Stimulated activated CD8-positive, alpha-beta memory T cell treated with anti-CD3 and anti-CD28 coated beads, Interleukin-4, amount 100 ng/mL, for 24 hours (primary cell): ENCODE results near the gene F7.
"Not testable (repeated sequence)": the region's sequence is repeated elsewhere in the genome, so short reads cannot be mapped to it uniquely, and the experiment has no call there.

Source experiments
- DNase-seq: peaks from one replicate; pipeline ENCODE4 v3.0.0-alpha.2; 2020; ENCODE audit warnings: low read depth

The F7 gene

DNA sequence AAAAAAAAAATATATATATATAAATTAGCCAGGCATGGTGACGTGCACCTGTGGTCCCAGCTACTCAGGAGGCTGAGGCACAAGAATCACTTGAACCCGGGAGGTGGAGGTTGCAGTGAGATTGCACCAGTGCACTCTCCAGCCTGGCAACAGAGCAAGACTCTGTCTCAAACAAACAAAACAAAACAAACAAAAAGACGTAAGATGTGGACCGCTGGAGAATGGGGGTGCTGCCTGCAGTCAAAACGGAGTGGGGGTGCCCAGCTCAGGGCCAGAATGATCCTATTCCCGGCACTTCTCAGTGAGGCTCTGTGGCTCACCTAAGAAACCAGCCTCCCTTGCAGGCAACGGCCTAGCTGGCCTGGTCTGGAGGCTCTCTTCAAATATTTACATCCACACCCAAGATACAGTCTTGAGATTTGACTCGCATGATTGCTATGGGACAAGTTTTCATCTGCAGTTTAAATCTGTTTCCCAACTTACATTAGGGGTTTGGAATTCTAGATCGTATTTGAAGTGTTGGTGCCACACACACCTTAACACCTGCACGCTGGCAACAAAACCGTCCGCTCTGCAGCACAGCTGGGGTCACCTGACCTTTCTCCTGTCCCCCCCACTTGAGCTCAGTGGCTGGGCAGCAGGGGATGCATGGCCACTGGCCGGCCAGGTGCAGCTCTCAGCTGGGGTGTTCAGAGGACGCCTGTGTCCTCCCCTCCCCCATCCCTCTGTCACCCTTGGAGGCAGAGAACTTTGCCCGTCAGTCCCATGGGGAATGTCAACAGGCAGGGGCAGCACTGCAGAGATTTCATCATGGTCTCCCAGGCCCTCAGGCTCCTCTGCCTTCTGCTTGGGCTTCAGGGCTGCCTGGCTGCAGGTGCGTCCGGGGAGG is at the start of gene F7:
Gene F7, plus strand, starts transcription at position 760 of the 889 bp plus-strand sequence. Its CDS starts 51 bp downstream, at position 811.
- no peak for DNase-seq

DNA sequence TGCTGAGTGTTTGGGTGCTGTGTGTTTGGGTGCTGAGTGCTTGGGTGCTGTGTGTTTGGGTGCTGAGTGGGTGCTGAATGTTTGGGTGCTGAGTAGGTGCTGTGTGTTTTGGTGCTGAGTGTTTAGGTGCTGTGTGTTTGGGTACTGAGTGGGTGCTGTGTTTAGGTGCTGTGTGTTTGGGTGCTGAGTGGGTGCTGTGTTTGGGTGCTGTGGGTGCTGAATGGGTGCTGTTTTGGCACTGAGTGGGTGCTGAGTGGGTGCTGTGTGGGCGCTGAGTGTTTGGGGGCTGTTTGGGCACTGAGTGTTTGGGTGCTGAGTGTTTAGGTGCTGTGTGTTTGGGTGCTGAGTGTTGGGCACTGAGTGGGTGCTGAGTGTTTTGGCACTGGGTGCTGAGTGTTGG is 48.5 kb upstream of the F7 start:
- DNase-seq: no peak

DNA sequence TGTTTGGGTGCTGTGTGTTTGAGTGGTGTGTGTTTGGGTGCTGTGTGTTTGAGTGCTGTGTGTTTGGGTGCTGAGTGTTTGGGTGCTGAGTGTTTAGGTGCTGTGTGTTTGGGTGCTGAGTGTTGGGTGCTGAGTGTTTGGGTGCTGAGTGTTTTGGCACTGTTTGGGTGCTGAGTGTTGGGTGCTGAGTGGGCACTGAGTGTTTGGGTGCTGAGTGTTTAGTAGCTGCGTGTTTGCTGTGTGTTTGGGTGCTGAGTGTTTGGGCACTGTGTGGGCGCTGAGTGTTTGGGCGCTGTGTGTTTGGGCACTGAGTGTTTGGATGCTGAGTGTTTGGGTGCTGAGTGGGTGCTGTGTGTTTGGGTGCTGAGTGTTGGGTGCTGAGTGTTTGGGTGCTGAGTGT is 48.0 kb upstream of the F7 start:
- DNase-seq: not testable (repeated sequence)

DNA sequence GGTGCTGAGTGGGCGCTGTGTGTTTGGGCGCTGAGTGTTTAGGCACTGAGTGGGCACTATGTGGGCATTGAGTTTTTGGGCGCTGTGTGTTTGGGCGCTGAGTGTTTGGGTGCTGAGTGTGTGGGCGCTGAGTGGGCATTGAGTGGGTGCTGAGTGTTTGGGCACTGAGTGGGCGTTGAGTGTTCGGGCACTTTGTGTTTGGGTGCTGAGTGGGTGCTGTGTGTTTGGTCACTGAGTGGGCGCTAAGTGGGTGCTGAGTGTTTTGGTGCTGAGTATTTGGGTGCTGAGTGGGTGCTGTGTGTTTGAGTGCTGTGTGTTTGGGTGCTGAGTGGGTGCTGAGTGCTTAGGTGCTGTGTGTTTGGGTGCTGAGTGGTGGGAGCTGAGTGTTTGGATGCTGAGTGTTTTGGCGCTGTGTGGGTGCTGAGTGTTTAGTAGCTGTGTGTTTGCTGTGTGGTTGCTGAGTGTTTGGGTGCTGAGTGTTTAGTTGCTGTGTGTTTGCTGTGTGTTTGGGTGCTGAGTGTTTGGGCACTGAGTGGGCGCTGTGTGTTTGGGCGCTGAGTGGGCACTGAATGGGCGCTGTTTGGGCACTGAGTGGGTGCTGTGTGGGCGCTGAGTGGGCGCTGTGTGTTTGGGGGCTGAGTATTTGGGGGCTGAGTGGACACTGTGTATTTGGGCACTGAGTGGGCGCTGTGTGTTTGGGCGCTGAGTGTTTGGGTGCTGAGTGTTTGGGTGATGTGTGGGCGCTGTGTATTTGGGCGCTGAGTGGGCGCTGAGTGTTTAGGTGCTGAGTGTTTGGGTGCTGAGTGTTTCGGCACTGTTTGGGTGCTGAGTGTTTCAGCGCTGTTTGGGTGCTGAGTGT is 47.2 kb upstream of the F7 start:
- DNase-seq: no peak

GRCh38 chr13:113058988-113059850 is 46.4 kb upstream of the F7 start:
- no peak for DNase-seq

DNA sequence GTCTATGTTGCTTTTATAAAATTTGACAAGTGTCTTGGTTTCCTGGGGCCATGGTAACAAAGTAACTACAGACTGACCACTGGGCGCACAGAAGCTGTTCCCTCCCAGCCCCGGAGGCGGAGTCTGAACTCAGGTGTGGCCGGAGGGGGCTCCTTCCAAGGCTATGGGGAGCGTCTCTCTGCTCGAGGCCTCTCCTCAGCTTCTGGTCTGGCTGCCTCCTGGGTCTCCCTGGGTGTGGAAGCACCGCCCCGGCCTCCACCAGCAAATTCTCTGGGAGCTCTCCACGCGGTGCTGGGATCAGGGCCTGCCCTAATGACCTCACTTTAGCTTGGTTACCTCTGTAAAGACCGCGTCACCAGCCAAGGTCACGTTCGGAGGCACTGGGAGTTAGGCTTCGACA is 45.7 kb upstream of the F7 start:
- no peak for DNase-seq

DNA sequence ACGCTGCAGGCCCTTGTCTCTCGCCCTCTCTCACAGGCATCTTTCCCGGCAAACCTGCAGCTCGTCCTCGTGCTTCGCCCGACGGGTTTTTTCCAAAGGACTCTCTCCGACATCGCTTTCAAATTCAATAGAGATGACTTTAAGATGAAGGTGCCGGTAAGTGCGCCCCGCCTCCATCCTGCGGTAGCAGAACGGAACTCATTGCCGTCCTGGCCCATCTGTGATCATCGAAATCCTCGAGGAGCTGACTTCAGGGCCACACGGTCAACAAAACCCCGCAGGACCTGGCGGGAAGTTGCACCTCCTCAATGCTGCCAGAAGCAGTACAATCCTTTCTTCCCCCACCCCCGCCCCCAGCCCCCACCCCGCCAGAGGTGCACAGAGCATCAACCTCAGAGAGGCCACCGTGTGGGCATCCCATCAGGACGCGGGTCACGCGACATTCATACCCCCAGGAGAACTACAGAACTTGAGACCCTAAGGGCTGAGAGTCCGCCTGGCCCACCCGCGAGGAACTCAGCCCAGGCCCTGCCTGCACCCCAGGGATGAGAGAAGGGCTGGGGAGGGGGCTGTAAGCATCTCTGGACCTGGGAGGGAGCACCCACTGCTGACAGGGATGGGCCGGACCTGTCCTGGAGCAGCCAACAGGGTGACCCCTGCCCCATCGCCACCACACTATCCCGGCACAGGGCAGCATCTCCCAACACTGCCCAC is 44.9 kb upstream of the F7 start:
- DNase-seq: no peak

DNA sequence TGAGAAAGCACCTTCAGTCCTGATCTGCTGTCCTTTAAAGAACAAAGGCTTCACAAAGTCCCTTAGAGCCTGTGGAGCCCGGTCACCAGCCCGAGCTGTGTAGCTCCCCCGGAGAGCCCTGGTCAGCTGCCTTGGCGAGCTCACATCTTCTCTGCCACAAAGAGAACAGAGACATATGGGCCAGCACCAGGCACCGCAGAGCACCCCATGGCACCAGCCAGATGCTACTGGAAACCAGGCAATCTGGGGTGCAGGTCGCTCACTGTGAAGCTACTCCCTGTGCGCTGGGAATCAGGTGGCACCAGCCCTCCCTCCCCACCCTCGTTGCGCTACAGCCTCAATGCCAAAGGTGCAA is 44.3 kb upstream of the F7 start:
- no peak for DNase-seq

DNA sequence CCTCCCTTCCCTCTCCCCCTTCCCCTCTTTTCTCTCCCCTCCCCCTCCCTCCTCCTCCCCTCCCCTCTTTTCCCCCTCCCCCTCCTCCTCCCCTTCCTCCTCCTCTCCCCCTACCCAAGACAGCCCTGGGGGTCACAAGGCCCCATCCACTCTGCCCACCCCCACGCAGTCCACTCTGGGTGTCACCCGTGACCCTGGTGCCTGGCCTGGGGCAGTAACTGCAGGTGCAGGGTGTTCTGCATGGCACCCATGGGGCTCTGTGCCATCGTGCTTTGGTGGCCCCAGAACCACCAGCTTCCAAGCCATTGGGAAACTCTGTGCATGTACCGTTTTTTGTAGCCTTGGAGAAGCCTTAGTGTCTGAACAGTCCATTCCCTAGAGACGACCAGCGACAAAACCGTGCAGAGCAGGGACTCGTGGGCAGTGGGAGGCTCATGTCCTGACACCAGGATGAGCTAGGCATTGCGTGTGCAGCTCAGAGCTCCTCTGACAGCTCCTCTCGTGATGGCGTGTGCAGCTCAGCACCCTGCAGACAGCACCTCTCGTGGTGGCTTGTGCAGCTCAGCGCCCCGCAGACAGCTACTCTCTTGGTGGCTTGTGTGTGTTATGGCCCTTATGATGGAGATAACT is 43.7 kb upstream of the F7 start:
- DNase-seq: no peak

DNA sequence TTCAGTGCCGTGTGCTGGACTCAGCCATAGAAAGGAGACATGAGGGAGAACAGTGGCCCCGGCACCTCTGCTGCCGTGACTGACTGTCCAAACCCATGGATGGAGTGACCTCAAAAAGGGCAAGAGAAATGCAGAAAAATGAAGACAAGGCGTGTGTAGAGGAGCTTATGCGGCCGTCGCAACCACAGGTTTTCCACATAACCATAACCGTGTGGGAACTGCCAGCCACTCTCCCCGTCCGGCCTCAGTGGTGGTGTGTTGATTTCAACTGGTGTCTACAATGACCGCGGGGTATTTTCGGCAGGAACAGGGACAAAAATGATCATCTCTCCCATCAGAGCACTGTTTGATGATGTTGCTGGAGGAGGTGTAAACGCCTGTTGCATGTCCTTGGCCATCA is 42.9 kb upstream of the F7 start:
- DNase-seq: no peak

GRCh38 chr13:113063091-113063491 is 42.5 kb upstream of the F7 start:
- no peak for DNase-seq

DNA sequence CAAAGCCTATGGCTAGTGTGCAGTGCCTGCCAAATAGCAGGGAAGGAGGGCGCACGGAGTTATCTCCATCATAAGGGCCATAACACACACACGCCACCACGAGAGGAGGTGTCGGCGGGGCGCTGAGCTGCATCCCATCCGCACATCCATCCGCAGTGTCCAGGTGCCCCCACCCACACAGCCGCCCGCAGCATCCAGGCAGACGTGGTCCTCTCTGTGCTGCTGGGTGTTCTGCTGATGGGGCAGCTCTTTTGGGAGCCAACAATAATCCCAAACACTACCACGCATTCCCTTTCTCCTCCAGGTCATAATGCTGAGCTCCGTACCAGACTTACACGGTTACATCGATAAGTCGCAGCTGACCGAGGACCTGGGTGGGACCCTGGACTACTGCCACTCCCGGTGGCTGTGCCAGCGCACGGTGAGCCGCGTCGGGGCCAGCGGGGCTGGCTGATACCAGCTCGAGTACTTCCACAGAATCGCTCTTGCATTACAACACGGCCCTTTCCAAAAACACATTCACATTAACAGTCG is 41.5 kb upstream of the F7 start:
- DNase-seq: no peak

DNA sequence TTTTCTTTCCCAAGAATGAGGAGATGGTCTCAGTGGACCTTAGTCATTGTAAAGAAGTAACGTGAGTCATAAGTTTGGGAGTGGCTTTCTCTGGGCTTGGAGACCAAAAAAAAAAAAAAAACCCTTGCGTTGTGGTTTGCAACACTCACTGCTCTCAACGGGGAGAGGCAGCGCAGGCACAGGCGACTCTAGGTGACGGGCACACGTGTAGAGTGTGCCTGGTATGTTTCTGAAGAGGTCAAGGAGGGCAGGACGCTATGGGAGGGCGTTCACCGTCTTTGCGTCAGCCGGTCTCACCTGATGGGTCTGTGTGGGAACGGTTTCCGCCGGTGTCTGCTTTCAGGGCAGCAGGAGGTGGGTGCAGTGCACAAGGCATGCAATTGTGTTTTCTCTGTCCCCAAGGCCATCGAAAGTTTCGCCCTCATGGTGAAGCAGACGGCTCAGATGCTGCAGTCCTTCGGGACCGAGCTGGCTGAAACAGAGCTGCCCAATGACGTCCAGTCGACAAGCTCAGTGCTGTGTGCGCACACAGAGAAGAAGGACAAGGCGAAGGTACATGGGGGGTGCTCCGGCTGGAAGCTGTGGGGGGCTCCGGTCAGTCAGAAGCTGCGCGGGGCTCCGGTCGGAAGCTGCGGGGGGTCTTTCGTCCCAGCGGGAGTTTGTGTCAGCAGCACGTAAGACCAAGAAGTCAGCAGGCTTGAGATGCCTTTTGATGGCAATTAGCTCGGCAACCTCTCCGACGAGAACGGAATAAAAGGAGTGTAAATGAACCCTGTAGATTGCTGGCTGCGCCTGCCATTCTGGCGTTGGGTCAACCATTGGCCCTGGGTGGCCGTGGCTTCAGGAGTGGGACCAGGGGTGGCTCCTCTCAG is 40.8 kb upstream of the F7 start:
- no peak for DNase-seq

DNA sequence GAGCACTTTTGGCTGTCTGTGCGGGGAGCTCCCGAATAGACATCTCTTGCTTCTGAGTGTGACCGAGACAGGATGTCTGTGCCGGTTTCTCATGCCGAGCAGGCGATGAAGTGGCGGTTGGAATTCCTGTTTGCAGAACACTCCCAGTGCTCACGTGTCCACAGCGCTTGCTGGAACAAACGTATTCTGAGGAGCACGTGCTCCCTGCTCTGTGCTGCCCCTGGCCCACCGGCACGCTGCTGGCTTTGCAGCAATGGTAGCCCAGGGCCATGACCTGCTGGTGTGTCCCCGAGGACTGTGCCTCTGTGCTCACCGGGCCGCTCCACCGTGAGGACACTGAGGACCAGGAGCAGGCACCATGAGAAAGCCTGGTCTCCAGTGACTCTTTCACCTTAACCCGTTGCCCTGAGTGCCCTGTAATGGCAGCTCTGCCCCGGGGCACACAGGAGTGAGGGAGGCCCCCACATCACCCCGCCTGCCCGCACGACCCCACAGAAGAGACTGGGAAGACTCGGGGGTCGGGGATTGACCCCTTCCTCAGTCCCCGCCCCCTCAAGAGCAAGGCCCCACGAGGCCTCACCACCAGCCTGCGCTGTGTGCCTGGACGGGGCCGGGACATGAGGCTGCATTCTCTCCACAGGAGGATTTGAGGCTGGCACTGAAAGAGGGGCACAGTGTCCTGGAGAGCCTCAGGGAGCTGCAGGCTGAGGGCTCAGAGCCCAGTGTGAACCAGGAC is 40.0 kb upstream of the F7 start:
- DNase-seq: no peak

DNA sequence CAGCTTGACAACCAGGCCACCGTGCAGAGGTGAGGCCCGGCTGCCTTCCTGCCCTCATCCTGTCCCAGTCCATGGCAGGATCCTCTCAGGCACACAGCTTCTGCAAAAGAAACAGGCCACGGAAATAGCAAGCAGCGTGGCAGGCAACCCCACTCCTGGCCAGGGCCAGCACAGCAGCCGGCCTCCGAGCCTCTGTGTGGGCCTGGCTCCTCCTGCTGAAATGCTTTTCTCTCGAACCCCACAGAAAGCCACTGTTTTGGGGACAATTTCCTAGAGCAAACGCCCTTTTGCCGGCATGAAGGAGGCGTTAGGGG is 39.5 kb upstream of the F7 start:
- DNase-seq: no peak

DNA sequence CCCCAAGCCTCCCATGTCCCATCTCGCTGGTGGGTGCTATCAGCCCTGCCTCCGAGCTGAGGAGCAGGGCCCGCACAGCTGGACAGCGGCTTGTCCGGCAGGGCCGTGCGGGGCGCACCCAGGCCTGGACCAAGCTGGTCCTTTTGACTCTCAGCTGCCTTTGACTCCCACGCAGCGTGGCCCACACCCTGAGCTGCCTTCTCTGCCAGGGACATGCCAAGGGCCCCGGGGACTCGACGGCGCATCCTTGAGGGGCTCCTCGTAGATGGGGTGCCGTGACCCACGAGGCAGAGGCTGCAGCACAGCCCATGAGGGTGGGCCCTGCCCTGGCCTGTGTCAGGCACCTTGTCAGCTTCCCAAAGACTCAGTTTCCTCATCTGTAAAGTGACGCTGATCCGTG is 38.8 kb upstream of the F7 start:
- no peak for DNase-seq

DNA sequence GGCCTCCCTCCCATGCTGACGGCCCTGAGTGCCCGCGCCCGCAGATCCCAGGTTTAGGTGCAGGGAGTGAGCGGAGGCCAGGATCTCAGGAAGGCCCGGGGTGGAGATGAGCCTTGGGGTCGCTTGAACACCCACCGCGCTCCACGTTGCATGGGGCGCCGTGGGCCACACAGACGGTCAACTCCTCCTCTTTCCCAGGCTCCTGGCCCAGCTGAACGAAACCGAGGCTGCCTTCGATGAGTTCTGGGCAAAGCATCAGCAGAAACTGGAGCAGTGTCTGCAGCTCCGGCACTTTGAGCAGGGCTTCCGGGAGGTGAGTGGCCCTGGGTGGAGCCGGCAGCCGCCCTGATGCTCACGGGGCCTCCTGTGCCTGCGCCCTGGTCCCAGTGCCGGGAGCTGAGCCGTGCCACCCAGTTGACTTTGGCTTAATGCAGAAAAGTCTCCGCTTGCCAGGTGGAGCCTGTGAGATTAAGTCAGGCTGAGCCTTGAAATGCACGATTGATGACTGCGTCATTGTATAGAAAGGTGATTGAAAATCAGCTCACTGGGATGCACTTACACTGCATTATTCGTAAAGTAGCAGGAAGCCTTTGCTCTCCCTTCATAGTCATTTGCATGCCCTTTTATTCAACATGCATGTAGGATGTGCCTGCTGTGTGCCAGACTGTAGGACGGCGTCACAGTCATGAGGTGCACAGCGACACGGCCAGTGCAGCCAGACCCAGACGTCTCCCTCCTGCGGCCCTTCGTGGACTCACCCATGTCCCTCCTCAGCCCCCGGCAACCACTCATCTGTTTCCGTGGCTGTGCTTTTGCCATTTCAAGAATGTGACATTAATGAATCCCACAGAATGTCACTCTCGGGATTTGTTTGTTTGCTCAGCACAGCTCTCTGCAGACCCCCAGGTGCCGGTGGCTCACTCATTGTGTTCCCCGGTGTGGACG is 35.5 kb upstream of the F7 start:
- DNase-seq: no peak

- DNase-seq: no peak
Observed at GRCh38 chr13:113070855-113071254, 34.7 kb upstream of the F7 start.
